HG03342 (cell line): ENCODE measurements around the gene TBXA2R.
"Not testable (repeated sequence)": the region's sequence is repeated elsewhere in the genome, so short reads cannot be mapped to it uniquely, and the experiment has no call there.

Source experiments
- ATAC-seq: cut with Tn5 transposase; IDR thresholded peaks from one replicate; pipeline ENCODE4 v1.9.1; 2021; ENCODE audit warnings: mild to moderate bottlenecking, moderate library complexity; ENCODE audit not compliant: unreplicated experiment

Gene TBXA2R

GRCh38 chr19:3641515-3642269, 35.0 kb upstream of the TBXA2R start:
- no peak for ATAC-seq

- ATAC-seq: no peak
These were observed 32.8 kb upstream of the TBXA2R start for GRCh38 chr19:3639479-3639878.

- no peak for ATAC-seq
These were observed 31.8 kb upstream of the TBXA2R start for GRCh38 chr19:3638208-3639193.

DNA sequence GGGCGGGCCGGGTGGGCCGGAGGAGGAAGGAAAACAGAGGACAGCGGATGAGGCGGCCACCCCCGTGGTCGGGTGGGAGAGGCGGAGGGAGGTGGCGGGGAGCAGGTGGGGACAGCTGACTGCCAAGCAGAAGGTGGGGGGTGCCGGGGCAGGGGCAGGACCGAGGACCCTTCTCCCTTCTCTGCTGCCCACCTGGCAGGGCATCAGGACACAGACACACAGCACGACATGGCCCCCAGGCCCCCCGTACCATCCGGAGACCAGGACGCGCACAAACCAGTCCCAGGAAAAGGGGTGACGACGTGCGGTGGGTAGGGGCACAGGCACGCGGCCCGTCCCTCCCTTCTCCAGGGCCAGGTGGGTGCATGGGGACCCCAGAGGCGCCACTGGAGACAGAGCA, 30.9 kb upstream of the TBXA2R start:
- no peak for ATAC-seq

- no peak for ATAC-seq
These were observed 30.3 kb upstream of the TBXA2R start for GRCh38 chr19:3636962-3637361.

DNA sequence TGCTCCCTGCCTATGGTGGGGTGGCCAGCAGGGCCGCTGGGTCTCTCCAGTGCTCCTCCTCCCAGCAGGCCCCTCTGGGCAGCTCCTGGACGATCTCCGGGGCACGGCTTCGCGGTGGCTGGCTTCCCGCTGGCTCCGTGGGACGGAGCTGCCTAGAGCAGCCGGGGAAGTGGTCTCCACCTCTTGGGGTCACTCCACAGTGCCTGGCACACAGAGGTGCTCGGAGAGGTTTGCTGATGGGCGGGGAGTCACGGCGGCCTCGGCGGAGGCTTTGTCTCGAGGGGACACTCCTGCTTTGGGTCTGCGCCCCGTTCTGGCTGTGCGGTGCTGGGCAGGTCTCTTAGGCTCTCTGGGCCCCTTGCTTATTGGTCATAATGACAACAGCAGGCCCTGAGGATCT, 29.8 kb upstream of the TBXA2R start:
- no peak for ATAC-seq

DNA sequence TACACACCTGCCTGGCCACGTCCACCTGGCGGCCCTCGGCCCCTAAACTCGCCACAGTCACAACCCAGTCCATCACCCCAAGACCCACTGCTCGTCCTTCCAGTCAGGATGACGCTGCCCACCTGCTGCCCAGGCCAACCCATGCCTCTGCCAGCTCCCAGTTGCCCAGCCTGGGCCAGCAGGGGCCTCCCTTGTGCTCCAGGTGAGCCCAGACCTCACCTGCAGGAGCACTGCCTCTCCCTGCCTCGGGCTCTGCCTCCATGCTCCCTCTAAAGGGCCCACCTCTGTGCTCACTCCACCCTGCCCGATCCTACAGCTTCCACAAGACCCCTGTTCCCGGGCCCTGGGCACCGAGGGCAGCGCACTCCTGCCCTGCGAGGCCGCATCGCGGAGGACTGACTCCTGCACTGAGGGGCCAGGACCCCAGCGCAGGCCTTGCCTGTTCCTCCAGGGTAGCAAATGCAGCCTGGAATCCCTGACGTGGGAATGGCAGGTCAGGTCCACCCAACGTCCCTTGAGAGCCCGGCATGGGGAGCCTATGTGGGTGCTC, 27.9 kb upstream of the TBXA2R start:
- no peak for ATAC-seq

- no peak for ATAC-seq
These were observed 26.9 kb upstream of the TBXA2R start for GRCh38 chr19:3633559-3633988.

DNA sequence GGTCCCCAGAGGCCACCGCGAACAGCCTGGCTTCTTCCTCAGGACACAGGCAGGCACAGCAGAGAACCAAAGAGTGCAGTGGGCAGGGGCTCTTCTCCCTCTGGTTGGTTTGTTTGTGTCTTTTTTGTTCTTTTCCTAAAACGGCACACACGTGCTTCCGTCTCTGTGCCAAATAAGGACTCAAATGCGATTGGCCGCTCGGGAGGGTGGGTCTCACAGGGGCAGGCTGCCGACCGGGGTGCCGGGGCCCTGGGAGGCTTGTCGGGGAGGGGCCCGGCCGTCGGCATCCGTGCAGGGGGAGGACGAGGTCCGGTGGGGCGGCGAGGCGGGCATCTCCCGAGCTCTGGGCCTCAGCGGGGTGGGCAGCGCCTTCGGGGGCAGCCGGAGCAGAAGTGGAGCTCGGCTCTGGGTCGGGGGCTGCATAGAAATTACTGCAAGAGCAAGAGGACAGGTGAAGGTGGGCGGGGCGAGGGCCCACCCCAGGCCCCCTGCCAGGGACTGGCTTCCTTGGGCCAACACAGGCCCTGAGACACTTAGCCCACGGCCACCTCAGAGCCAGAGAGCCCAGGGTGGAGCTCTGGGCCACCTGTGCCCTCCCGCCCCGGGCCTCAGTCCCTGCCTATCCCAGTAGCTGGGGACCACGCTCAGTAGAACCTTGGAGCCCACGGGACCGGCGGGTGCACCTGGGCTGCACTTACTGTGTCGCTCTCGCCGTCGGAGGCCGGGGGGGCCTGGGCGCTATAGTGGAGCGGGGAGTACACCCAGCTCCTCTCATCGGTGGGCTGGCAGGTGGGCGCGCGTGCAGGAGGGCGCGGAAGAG, 26.3 kb upstream of the TBXA2R start:
- no peak for ATAC-seq

DNA sequence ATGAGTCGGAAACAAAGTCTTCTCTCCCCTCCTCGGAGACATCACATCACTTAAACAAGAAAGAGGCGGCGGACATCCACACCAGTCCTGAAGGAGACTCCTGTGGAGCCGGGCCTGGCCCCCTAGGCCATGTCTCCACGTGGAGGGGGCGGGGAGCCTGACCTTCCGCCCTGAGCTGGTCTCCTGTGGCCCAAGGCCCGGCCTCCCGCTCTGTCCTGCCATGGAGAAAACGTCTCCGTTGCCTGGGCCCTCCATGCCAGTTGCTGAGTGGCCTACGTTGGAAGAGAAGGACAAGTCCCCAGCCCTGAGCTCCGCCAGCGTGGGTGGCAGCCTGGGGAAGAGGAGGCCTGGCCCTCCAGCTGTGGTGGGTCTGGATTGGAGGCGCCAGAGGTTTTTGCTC, 25.4 kb upstream of the TBXA2R start:
- no peak for ATAC-seq

DNA sequence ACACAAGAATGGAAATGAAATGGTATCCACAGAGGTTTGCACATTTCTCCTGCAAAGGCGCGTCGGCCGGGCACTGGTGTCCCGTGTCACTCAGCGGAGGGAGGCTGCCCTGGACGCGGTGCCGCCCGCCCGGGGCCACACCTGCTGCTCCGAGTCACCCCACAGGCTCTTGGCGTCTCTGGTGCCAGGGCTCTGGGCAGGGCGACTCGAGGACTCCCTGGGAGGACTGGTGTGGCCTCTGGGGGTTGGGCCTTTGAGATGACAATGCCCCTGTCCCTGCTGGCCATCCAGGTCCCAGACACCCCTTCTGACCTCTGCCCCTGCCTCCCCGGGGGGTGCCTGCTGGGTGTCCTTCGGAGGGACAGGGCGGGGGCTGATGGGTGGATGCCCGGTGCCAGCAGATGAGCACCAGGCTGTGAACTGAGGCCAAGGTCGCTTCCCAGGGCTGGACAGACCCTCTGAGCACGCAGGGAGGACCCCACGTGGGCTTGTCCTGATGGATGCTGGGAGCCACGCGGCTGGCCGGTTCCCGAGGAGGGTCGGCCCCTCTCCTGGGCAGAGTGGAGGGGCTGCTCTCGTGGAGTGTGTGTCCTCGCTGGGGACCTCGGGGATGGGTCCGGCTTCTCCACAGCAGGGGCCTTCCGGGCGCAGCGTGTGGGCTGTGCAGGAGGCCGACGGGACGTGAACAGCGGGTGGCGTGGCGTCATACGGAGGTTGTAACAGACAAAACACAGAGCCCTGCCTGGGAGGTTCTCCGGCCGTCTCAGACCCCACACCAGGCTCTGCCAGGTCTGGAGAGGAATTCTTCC, 24.6 kb upstream of the TBXA2R start:
- ATAC-seq: no peak

DNA sequence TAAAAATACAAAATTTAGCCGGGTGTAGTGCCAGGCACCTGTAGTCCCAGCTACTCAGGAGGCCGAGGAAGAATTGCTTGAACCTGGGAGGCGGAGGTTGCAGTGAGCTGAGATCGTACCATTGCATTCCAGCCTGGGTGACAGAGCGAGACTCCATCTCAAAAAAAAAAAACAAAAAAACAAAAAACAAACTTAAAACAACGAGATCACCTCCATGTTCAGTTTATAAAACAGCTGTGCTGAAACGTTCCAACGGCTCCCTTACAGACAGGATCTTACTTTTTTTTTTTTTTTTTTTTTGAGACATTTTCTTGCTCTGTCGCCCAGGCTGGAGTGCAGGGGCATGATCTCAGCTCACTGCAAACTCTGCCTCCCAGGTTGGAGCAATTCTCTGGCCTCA, 22.1 kb upstream of the TBXA2R start:
- ATAC-seq: not testable (repeated sequence)

- no peak for ATAC-seq
These were observed 20.7 kb upstream of the TBXA2R start for GRCh38 chr19:3627351-3627723.

- peak; percentile 89 for ATAC-seq
These were observed 20.0 kb upstream of the TBXA2R start, which contains the start of gene CACTIN for GRCh38 chr19:3626473-3627350. TSS of gene CACTIN (minus strand) at chr19:3626790. CDS start at chr19:3626762, 28 bp downstream.

DNA sequence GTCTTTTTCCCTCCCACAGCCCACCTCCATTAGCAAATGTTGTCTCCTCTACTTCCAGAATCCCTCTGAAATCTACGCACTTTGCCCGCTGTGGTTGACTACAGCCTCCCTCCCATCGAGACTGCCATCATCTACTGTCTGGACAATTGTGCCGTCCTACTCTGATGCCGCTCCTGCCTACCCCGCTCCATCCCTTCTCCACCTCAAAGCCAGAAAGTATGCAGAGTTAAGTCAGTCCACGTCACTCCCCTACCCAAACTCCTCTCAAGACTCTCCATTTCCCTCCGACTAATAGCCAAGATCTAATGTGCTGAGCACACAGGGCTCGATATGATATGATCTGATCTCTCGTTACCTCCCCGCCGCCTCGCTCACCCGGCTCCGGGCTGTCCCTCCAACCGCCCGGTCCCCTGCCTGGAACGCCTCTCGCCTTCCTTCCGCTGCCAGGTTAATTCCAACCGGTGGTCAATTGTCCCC, 19.4 kb upstream of the TBXA2R start:
- ATAC-seq: no peak

DNA sequence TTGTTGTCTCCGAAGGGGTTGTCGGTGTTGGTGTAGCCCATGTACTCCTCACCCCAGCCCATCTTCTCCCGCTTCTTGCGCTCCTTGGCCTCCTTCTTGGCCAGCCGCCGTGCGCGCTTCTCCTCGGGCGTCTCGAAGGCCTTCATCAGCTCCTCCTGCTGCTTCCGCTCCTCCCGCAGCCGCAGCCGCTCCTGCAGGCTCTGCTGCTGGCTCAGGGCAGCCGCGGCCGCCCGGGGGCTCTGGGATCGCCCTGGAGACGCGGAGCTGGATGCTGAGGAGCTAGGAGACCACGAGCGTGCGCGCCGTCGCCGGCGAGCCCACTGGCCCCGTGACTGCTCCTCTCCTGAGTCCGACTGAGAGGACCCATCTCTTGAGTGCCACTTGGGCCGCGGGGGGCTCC, 17.0 kb upstream of the TBXA2R start:
- ATAC-seq: no peak

DNA sequence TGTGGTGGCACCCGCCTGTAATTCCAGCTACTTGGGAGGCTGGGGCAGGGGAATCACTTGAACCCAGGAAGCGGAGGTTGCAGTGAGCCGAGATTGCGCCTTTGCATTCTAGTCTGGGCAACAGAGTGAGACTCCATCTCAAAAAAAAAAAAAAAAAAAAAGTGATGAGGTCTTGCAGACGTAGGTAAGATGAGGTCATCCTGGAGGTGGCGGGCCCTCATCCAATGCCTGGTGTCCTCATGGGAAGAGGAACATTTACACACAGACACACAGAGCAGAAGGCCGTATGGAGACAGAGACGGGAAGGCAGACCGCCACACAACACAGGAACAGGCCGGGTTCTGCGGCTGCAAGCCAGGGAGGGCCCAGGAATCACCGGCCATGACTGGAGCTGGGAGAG, 15.5 kb upstream of the TBXA2R start:
- no peak for ATAC-seq

GRCh38 chr19:3621689-3622088, 15.0 kb upstream of the TBXA2R start:
- no peak for ATAC-seq
